GM12878 (cell line): ENCODE results near the gene CREB3. TPM values are rescaled to one million over a fixed set of nuclear protein-coding genes. Genes with fewer than 3 reads are reported as not detected.

Experiments used
- ATAC-seq: fragments of 200-7000 bp; cut with Tn5 transposase; 3 replicates; pipeline ENCODE4 v1.9.1; 2020; ENCODE audit warnings: mild to moderate bottlenecking, moderate library complexity
- BruUV-seq: library from RNA; stranded (reverse); fragments of 400-500 nt; replicated peaks from 2 replicates; lab custom pipeline; 2021; lab: Mats Ljungman, UMichigan
- CTCF ChIA-PET: fragments of 300-600 bp; sonication (Branson Sonifier 250); formaldehyde crosslinking; extraction: SDS; loops from one replicate; lab custom pipeline; 2021; ENCODE audit warnings: inconsistent platforms; lab: Yijun Ruan, JAX
- POLR2A ChIA-PET: fragments of 350-600 bp; formaldehyde crosslinking; extraction: SDS; loops from one replicate; lab custom pipeline; 2021; ENCODE audit warnings: inconsistent platforms; lab: Charles Lee
- RAD21 ChIA-PET: fragments of 300-600 bp; sonication (Branson Sonifier 250); formaldehyde crosslinking; loops from one replicate; lab custom pipeline; 2023; ENCODE audit warnings: antibody characterized with exemption; ENCODE audit not compliant: unreplicated experiment; lab: Charles Lee
- SMC1A ChIA-PET: fragments of 300-600 bp; sonication (Branson Sonifier 250); formaldehyde crosslinking; loops from one replicate; lab custom pipeline; 2023; ENCODE audit not compliant: unreplicated experiment, uncharacterized antibody; lab: Charles Lee
- DNase-seq: peaks from one replicate; pipeline ENCODE4 v3.0.0-alpha.2; 2011; ENCODE audit warnings: low read depth, low spot score
- FAIRE-seq: peaks from 3 replicates; lab custom pipeline; 2011; peaks lifted over from hg19 to GRCh38; lab: Jason Lieb, UNC
- H2AFZ ChIP-seq: 2 replicates; pipeline ENCODE4 v1.6.0; 2011; ENCODE audit warnings: low read depth, low read length, control low read depth; ENCODE audit not compliant: control insufficient read depth
- H3K27ac ChIP-seq: 2 replicates; pipeline ENCODE4 v1.5.1; 2011; ENCODE audit warnings: control low read depth; ENCODE audit not compliant: control insufficient read depth, insufficient read depth
- H3K27me3 ChIP-seq, 2 experiments: replicated peaks in 1 of 2; 2 replicates each; pipeline versions ENCODE4 v1.6.0 to v1.6.1; 2011; ENCODE audit warnings: low read length in 1 of 2; ENCODE audit not compliant: control insufficient read depth in 2 of 2, insufficient read depth in 2 of 2
- H3K36me3 ChIP-seq, 2 experiments: 2 replicates each; pipeline ENCODE4 v1.5.1; 2011; ENCODE audit warnings: low read length in 1 of 2; ENCODE audit not compliant: control insufficient read depth in 2 of 2, insufficient read depth in 2 of 2
- H3K4me1 ChIP-seq: 2 replicates; pipeline ENCODE4 v1.6.1; 2011; ENCODE audit warnings: mild to moderate bottlenecking, low read length, moderate library complexity, mixed read lengths; ENCODE audit not compliant: control insufficient read depth, insufficient read depth
- H3K4me2 ChIP-seq: 2 replicates; pipeline ENCODE4 v1.6.0; 2011; ENCODE audit warnings: control low read depth; ENCODE audit not compliant: control insufficient read depth, insufficient read depth
- H3K4me3 ChIP-seq: fragments of 200-600 bp; sonication (generic); 2 replicates; pipeline ENCODE4 v1.5.1; 2016
- H3K79me2 ChIP-seq: 2 replicates; pipeline ENCODE4 v1.6.0; 2011; ENCODE audit warnings: low read length; ENCODE audit not compliant: control insufficient read depth, insufficient read depth
- H3K9ac ChIP-seq: 2 replicates; pipeline ENCODE4 v1.8.0; 2011; ENCODE audit warnings: low read length, control low read depth, mixed read lengths; ENCODE audit not compliant: control insufficient read depth, insufficient read depth
- H3K9me3 ChIP-seq: replicated peaks from 3 replicates; pipeline ENCODE4 v1.5.1; 2011; ENCODE audit warnings: mild to moderate bottlenecking, low read length; ENCODE audit not compliant: control insufficient read depth, insufficient read depth
- H4K20me1 ChIP-seq: 2 replicates; pipeline ENCODE4 v1.6.0; 2011; ENCODE audit not compliant: control insufficient read depth, insufficient read depth
- BACH1 ChIP-seq: fragments of 450-650 bp; IDR thresholded peaks from 2 replicates; pipeline ENCODE4 v1.6.1; 2017; ENCODE audit warnings: mild to moderate bottlenecking, borderline replicate concordance
- CEBPZ ChIP-seq: fragments of 150-350 bp; IDR thresholded peaks from 2 replicates; pipeline ENCODE4 v1.6.1; 2016; ENCODE audit warnings: low read depth, low read length
- CHD1 ChIP-seq: IDR thresholded peaks from 2 replicates; pipeline ENCODE4 v1.6.1; 2012; ENCODE audit warnings: low read depth, low read length, improper control_type of control experiment
- FOXM1 ChIP-seq: IDR thresholded peaks from 2 replicates; pipeline ENCODE4 v1.6.1; 2012; ENCODE audit warnings: low read depth, mild to moderate bottlenecking, inconsistent platforms, low read length, moderate library complexity
- NFIC ChIP-seq: IDR thresholded peaks from 2 replicates; pipeline ENCODE4 v1.6.1; 2012; ENCODE audit warnings: low read depth, mild to moderate bottlenecking, inconsistent platforms, low read length, moderate library complexity
- NFYA ChIP-seq: IDR thresholded peaks from 2 replicates; pipeline ENCODE4 v1.6.1; 2011; ENCODE audit warnings: low read depth, mild to moderate bottlenecking, low read length, improper control_type of control experiment, borderline replicate concordance
- NR2C1 ChIP-seq: fragments of 450-650 bp; IDR thresholded peaks from 2 replicates; pipeline ENCODE4 v1.6.1; 2017; ENCODE audit warnings: antibody characterized with exemption, mild to moderate bottlenecking, moderate library complexity
- SPI1 ChIP-seq: IDR thresholded peaks from 2 replicates; pipeline ENCODE4 v1.6.1; 2011; ENCODE audit warnings: low read depth, mild to moderate bottlenecking, low read length, moderate library complexity, borderline replicate concordance; ENCODE audit not compliant: insufficient read depth
- STAT1 ChIP-seq: fragments of 450-650 bp; conservative IDR thresholded peaks from 2 replicates; pipeline ENCODE4 v1.6.1; 2014; ENCODE audit warnings: antibody characterized with exemption, mild to moderate bottlenecking
- STAT3 ChIP-seq: IDR thresholded peaks from 2 replicates; pipeline ENCODE4 v1.6.1; 2011; ENCODE audit warnings: low read depth, low read length, improper control_type of control experiment
- WGBS: methylation state at CpG from one replicate; pipeline ENCODE4 v1.1.6; 2016; ENCODE audit warnings: low lambda C conversion rate; ENCODE audit not compliant: insufficient replicate concordance, insufficient coverage; ENCODE audit errors: missing lambda C conversion rate; 5-methylcytosine and 5-hydroxymethylcytosine counted together
- in situ Hi-C: fragments of 300-500 bp; cut with MboI; formaldehyde crosslinking; loops from 9 replicates; pipeline ENCODE4 v1.14.3; 2018; ENCODE audit warnings: mixed read lengths
- intact Hi-C: fragments of 100-400 bp; cut with micrococcal nuclease; formaldehyde crosslinking; loops from one replicate; pipeline ENCODE4 v1.14.2; 2022; ENCODE audit not compliant: unreplicated experiment
- polyA plus RNA-seq, 11 experiments: library from polyadenylated mRNA; depleted of rRNA in 4 of 11; unstranded in 6 of 11; stranded (reverse) in 5 of 11; fragments of >200 nt; fragmentation: Nextera tagmentation in 4 of 11; fragmentation: Illumina TruSeq in 1 of 11; extraction: Ambion mirVana in 4 of 11; extraction: Trizol in 1 of 11; gene quantifications; 1 replicate in 1 of 11; 2 replicates in 10 of 11; pipeline versions ENCODE4 v1.2.1 to v1.2.3, GENCODE V29; 2011 to 2016; ENCODE audit warnings: inconsistent platforms in 2 of 11, missing spikeins in 2 of 11, low read depth in 1 of 11
- total RNA-seq, 4 experiments: library from RNA; depleted of rRNA in 3 of 4; stranded (reverse); fragments of >200 nt in 3 of 4; fragmentation: Illumina TruSeq in 1 of 4; extraction: Trizol in 1 of 4; gene quantifications; 2 replicates each; pipeline versions ENCODE4 v1.2.1 to v1.2.3, GENCODE V29; 2013 to 2021

CREB3 gene
- total and polyA plus RNA-seq, 10 of the 15 experiments (the other 5 are each of a cell fraction or from before 2014, with no cell fraction given), result 9.8 to 38.9 (median 19.8) TPM

- no peak for TF ChIP-seq CEBPZ
- no peak for TF ChIP-seq NFIC
- no peak for TF ChIP-seq FOXM1
- no peak for TF ChIP-seq SPI1
These were observed 46.0 kb upstream of the CREB3 start (continued) for GRCh38 chr9:35686222-35687203.

- peaks cover 3% of the 10 kb centered on the region; the same call in 1 of the 2 replicates for H3K4me1 ChIP-seq
- H3K27me3 ChIP-seq, result no peaks in the 10 kb centered on the region; a peak in 1 of 4 replicates
- no peaks in the 10 kb centered on the region for H4K20me1 ChIP-seq
- in situ Hi-C loops, result no loop called here
- H2AFZ ChIP-seq, result no peak overlapping the region
- SMC1A ChIA-PET, result interaction anchor here (0.8 to 2.0 kb wide), 3 partner anchors 10 to 40 kb away, joined by 3 to 7 read pairs (median 5); no protein-coding TSS in a partner anchor
- no peak overlapping the region for H3K27ac ChIP-seq
- POLR2A ChIA-PET, result interaction anchor here (1.1 to 1.4 kb wide), 2 partner anchors 30 to 40 kb away, joined by 4 to 6 read pairs; partner anchors contain the start of gene RMRP
- H3K4me3 ChIP-seq, result no peak overlapping the region
- 45% methylated on average over 2 of the region's 2 CpGs for WGBS
- DNase-seq, result no peak
- no peak overlapping the region for H3K9ac ChIP-seq
- no peak for FAIRE-seq
- no peak overlapping the region for H3K4me2 ChIP-seq
- H3K79me2 ChIP-seq, result no peaks in the 10 kb centered on the region; the same call in 1 of the 2 replicates
- intact Hi-C loops, result no loop called here
- no peak for ATAC-seq
- no peaks in the 10 kb centered on the region for H3K36me3 ChIP-seq
- CTCF ChIA-PET, result interaction anchor here (1.4 to 15.2 kb wide), 4 partner anchors 10 to 139 kb away, joined by 4 to 227 read pairs (median 12); partner anchors contain the start of genes ARHGEF39, CCDC107 and RMRP
- RAD21 ChIA-PET, result interaction anchor here (1.2 kb wide), 1 partner anchor 9 kb away, joined by 3 read pairs; no protein-coding TSS in a partner anchor
- no TSS peak for BruUV-seq
- H3K9me3 ChIP-seq, result no peaks in the 10 kb centered on the region
- TF ChIP-seq NFYA (no peak), NR2C1 (no peak), CEBPZ (no peak), CHD1 (no peak), STAT1 (no peak), STAT3 (no peak), BACH1 (no peak)
These were observed 45.2 kb upstream of the CREB3 start for GRCh38 chr9:35687306-35687705.
